ENCODE results near the gene MMD. TPM values are rescaled to one million over a fixed set of nuclear protein-coding genes. Genes with fewer than 3 reads are reported as not detected.

MMD gene
- total and polyA plus RNA-seq, 2 of the 13 experiments (the other 11 are each of a cell fraction or from before 2014, with no cell fraction given) = 121 to 225 TPM

- no peak for TF ChIP-seq ATF3 (CRISPR knock-in tag; IDR thresholded peaks at IDR 0.05)
- no peak for TF ChIP-seq PHB2 (IDR thresholded peaks at IDR 0.05; ENCODE audit: partially characterized antibody)
- no peak for TF ChIP-seq ZNF263 (CRISPR knock-in tag; IDR thresholded peaks at IDR 0.05)
- TF ChIP-seq TFDP1 (CRISPR knock-in tag; IDR thresholded peaks at IDR 0.05; ENCODE audit: borderline replicate concordance) = no peak
- peak; percentile 63 for TF ChIP-seq HNRNPK (IDR thresholded peaks at IDR 0.05; ENCODE audit: low read depth, low read length, poor library complexity, severe bottlenecking)
- TF ChIP-seq PAXIP1 (CRISPR knock-in tag; conservative IDR thresholded peaks at IDR 0.05) = 0 out of 2 replicates have a peak, but pooled peaks have one; percentile 29
- TF ChIP-seq HOXA3 (CRISPR knock-in tag; IDR thresholded peaks at IDR 0.05) = no peak
- TF ChIP-seq ZNF432 (CRISPR knock-in tag; IDR thresholded peaks at IDR 0.05; ENCODE audit: borderline replicate concordance) = no peak
- TF ChIP-seq SOX13 (IDR thresholded peaks at IDR 0.05) = no peak
- TF ChIP-seq SOX13 (CRISPR knock-in tag; conservative IDR thresholded peaks at IDR 0.05 in 1 of 2, IDR thresholded peaks at IDR 0.05 in 1 of 2) = peak in 1 of 2 experiments; percentile 62; a peak in 1 of 4 replicates
- no peak for TF ChIP-seq ZNF788 (CRISPR knock-in tag; IDR thresholded peaks at IDR 0.05; ENCODE audit: borderline replicate concordance)
- no peak for TF ChIP-seq MEIS1 (CRISPR knock-in tag; IDR thresholded peaks at IDR 0.05; ENCODE audit: borderline replicate concordance)
- TF ChIP-seq MEF2D (CRISPR knock-in tag; IDR thresholded peaks at IDR 0.05) = no peak
- no peak for TF ChIP-seq ZMYM2 (CRISPR knock-in tag; IDR thresholded peaks at IDR 0.05)
- 0 out of 2 replicates have a peak, but pooled peaks have one; percentile 21 for TF ChIP-seq ZBTB3 (CRISPR knock-in tag; IDR thresholded peaks at IDR 0.05; ENCODE audit: borderline replicate concordance, low read depth)
- no peak for TF ChIP-seq ZNF784 (CRISPR knock-in tag; IDR thresholded peaks at IDR 0.05; ENCODE audit: borderline replicate concordance)
- TF ChIP-seq ZBTB20 (CRISPR knock-in tag; IDR thresholded peaks at IDR 0.05; ENCODE audit: borderline replicate concordance, low read depth) = no peak
- no peak for TF ChIP-seq ZNF292 (CRISPR knock-in tag; IDR thresholded peaks at IDR 0.05; ENCODE audit: borderline replicate concordance, low read depth)
- TF ChIP-seq PAX8 (CRISPR knock-in tag; IDR thresholded peaks at IDR 0.05; ENCODE audit: borderline replicate concordance) = no peak
- TF ChIP-seq CBX5 (CRISPR knock-in tag; IDR thresholded peaks at IDR 0.05; ENCODE audit: borderline replicate concordance) = no peak
- no peak for TF ChIP-seq ZNF138 (CRISPR knock-in tag; IDR thresholded peaks at IDR 0.05; ENCODE audit: low read depth)
- TF ChIP-seq PLRG1 (conservative IDR thresholded peaks at IDR 0.05) = no peak
- no peak for TF ChIP-seq NKX3-1 (CRISPR knock-in tag; IDR thresholded peaks at IDR 0.05)
- peak; percentile 55; the same call in 1 of the 2 replicates for TF ChIP-seq ISL2 (CRISPR knock-in tag; IDR thresholded peaks at IDR 0.05)
- TF ChIP-seq GATAD2A (CRISPR knock-in tag; IDR thresholded peaks at IDR 0.05) = peak; percentile 89
- TF ChIP-seq NCOA1 (CRISPR knock-in tag; IDR thresholded peaks at IDR 0.05) = no peak
- no peak for TF ChIP-seq MAX (IDR thresholded peaks at IDR 0.05)
Measured at GRCh38 chr17:55448681-55449080, 27.0 kb upstream of the MMD start (continued).
